Neural crest cell (in vitro differentiated cells): ENCODE results near the gene NMNAT2. TPM values are rescaled to one million over a fixed set of nuclear protein-coding genes. Genes with fewer than 3 reads are reported as not detected.

Experiments
- DNase-seq: peaks from one replicate; pipeline ENCODE4 v3.0.0; 2021; ENCODE audit warnings: low read depth, mixed read lengths, low spot score
- H3K27ac Mint-ChIP-seq: one replicate; pipeline ENCODE4 v1.8.0; 2021; ENCODE audit warnings: mild to moderate bottlenecking, mixed read lengths; ENCODE audit not compliant: unreplicated experiment
- H3K27me3 Mint-ChIP-seq: 2 replicates; pipeline ENCODE4 v1.8.0; 2021; ENCODE audit warnings: low read depth, mild to moderate bottlenecking, mixed read lengths
- H3K36me3 Mint-ChIP-seq: 2 replicates; pipeline ENCODE4 v1.8.0; 2021; ENCODE audit warnings: low read depth, mild to moderate bottlenecking, mixed read lengths
- H3K4me1 Mint-ChIP-seq: 2 replicates; pipeline ENCODE4 v1.8.0; 2021; ENCODE audit warnings: mixed read lengths
- H3K4me3 Mint-ChIP-seq: one replicate; pipeline ENCODE4 v1.8.0; 2021; ENCODE audit warnings: mild to moderate bottlenecking, mixed read lengths
- H3K9me3 Mint-ChIP-seq: 2 replicates; pipeline ENCODE4 v1.8.0; 2021; ENCODE audit warnings: mixed read lengths
- total RNA-seq: library from RNA; stranded (reverse); gene quantifications from 2 replicates; pipeline ENCODE4 v1.2.1, GENCODE V29; 2021
- TF ChIP-seq, protein P1 (sequence below): fragments of 200-600 bp; sonication (generic); conservative IDR thresholded peaks from 2 replicates; pipeline ENCODE4 v1.5.0; 2021; ENCODE audit warnings: antibody characterized with exemption, mild to moderate bottlenecking

NMNAT2 gene
- total RNA-seq, 1 donor from 2014 or later = 4.5 TPM

DNA sequence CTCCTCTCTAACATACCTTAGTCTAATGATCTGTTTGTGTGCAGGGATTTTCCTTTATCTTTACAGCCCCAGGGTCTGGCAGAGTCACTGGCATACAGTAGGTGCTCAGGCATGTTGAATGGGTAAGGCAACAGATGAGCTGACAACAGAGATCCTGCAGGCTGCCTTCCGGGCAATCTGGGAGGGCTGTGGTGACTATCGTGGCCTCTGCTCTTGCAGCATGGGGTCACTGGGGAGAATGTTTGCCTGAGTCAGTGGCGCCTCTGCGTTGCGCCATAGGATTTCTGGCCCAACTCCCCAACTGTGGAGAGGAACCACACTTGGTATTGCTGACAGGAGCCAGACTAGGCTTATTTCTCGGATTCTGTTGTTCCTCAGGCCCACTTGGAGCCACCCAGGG lies 138.3 kb downstream of the NMNAT2 start:
- Mint-ChIP-seq H3K4me1 (peaks cover 27% of the 10 kb centered on the region), H3K27me3 (peaks cover 4% of the 10 kb centered on the region), H3K27ac (no peak overlapping the region), H3K9me3 (no peaks in the 10 kb centered on the region), H3K4me3 (no peak overlapping the region), H3K36me3 (no peaks in the 10 kb centered on the region)
- DNase-seq = no peak
- TF ChIP-seq, protein P1, sequence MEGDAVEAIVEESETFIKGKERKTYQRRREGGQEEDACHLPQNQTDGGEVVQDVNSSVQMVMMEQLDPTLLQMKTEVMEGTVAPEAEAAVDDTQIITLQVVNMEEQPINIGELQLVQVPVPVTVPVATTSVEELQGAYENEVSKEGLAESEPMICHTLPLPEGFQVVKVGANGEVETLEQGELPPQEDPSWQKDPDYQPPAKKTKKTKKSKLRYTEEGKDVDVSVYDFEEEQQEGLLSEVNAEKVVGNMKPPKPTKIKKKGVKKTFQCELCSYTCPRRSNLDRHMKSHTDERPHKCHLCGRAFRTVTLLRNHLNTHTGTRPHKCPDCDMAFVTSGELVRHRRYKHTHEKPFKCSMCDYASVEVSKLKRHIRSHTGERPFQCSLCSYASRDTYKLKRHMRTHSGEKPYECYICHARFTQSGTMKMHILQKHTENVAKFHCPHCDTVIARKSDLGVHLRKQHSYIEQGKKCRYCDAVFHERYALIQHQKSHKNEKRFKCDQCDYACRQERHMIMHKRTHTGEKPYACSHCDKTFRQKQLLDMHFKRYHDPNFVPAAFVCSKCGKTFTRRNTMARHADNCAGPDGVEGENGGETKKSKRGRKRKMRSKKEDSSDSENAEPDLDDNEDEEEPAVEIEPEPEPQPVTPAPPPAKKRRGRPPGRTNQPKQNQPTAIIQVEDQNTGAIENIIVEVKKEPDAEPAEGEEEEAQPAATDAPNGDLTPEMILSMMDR = no peak

DNA sequence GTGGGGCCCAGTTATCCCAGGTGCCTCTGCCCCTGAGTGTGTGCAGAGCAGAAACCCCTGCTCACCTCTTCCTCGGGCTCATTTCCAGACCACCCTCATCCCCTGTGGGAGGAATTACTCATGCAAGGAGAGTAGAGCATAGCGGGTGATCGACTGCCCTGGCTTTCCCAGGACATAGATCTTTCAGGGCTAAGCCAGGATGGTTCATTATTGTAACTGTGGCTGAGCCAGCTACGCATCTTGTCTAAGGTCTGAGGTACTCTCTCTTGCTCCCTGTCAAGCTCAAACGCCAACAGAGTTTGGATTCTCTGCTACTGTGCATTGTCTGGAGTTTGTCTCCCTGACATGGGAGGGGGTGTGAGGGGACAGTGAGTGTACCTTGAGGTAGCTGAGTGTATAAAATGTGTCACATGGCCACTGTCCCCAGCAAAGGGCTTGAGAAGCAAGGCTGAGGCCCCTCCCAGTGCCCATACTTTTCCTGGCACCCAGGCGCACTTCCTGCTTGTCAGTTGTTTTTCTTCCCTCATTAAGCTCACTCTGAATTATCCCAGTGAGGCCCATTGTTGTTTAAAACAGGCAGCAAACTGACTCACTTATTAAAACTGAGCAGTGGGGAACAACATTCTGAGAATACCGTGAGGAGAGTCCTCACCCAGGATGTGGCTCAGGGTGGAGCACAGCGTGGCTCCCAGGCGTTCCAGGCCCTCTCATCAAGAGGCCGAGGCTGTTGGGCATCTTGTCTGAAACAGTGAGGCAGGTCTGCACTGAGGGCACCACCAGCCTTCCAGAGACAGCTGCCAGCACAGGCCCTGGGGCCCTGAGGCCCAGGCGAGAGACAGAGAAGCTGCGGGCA lies 139.2 kb downstream of the NMNAT2 start:
- Mint-ChIP-seq H3K9me3 (no peaks in the 10 kb centered on the region), H3K36me3 (no peaks in the 10 kb centered on the region), H3K27me3 (no peaks in the 10 kb centered on the region), H3K4me1 (peaks cover 27% of the 10 kb centered on the region), H3K4me3 (no peak overlapping the region), H3K27ac (no peak overlapping the region)
- no peak for DNase-seq
- TF ChIP-seq, protein P1 = no peak

DNA sequence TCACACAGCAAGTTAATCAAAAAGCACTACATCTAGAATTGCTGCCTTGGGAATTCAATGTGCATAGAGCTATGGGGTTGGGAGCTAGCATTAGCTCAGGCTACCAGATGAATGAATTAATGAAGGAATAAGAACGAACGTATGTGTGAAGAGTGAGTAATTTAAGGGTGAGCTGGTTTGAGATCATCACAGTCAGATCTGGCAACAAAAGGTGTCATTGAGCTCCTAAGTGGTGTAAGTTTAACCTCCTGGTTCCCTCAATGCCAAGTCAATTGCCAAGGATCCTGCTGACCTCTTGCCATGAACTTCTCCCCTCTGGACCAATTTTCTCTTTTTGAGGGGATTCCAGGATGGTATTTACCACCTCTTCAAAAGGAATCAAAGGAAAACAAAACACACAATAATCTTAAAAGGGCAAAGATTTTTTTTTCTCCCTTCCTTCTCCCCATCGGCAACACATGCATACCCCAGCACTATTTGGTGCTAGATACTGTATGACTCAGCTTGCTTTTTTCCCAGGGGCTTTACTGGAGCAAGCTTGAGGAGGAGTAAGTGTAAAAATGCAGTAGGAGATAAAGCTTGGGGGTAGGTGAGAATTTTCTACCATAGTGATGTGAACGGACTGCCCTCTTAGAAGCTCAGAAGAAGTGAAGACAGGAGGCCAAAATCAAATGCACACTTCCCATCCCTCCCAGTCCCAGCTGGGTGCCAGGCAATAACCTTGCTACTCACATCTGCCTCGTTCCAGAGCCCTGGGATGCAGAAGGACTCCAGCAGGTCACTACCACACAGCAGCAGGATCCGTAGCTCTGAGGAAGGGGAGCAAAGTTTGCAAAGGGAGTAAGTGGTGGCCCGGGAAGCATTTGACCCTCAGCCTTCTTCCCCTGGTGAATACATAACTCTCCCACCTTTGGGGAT lies 140.1 kb downstream of the NMNAT2 start:
- no peak overlapping the region for H3K27ac Mint-ChIP-seq
- H3K4me1 Mint-ChIP-seq = peaks cover 27% of the 10 kb centered on the region
- no peaks in the 10 kb centered on the region for H3K36me3 Mint-ChIP-seq
- DNase-seq = no peak
- H3K4me3 Mint-ChIP-seq = no peak overlapping the region
- H3K27me3 Mint-ChIP-seq = no peaks in the 10 kb centered on the region
- TF ChIP-seq, protein P1 = no peak
- H3K9me3 Mint-ChIP-seq = no peaks in the 10 kb centered on the region

GRCh38 chr1:183276386-183277080 lies 141.6 kb downstream of the NMNAT2 start:
- Mint-ChIP-seq H3K27me3 (no peaks in the 10 kb centered on the region), H3K27ac (no peak overlapping the region)
- no peak for DNase-seq

GRCh38 chr1:183275322-183275721 lies 142.9 kb downstream of the NMNAT2 start:
- TF ChIP-seq, protein P1 = no peak
- no peak for DNase-seq
- no peak overlapping the region for H3K27ac Mint-ChIP-seq
- H3K9me3 Mint-ChIP-seq = no peaks in the 10 kb centered on the region
- no peaks in the 10 kb centered on the region for H3K27me3 Mint-ChIP-seq
- H3K36me3 Mint-ChIP-seq = no peaks in the 10 kb centered on the region
- no peak overlapping the region for H3K4me3 Mint-ChIP-seq
- peaks cover 30% of the 10 kb centered on the region for H3K4me1 Mint-ChIP-seq

More at GRCh38 chr1:183276386-183277080, 141.6 kb downstream of the NMNAT2 start:
- Mint-ChIP-seq H3K4me3 (no peak overlapping the region), H3K9me3 (no peaks in the 10 kb centered on the region), H3K36me3 (no peaks in the 10 kb centered on the region), H3K4me1 (peaks cover 25% of the 10 kb centered on the region)
- TF ChIP-seq, protein P1 = no peak
